IPS-18a (cell line): ENCODE measurements around the gene MYBBP1A.
"Not testable (repeated sequence)": the region's sequence is repeated elsewhere in the genome, so short reads cannot be mapped to it uniquely, and the experiment has no call there.

ENCODE experiments used
- H3K27ac ChIP-seq: one replicate; pipeline ENCODE4 v1.5.1; 2013; ENCODE audit warnings: low read length
- H3K27me3 ChIP-seq: one replicate; pipeline ENCODE4 v1.6.1; 2013; ENCODE audit warnings: mild to moderate bottlenecking, low read length; ENCODE audit not compliant: control insufficient read depth, insufficient read depth
- H3K36me3 ChIP-seq: one replicate; pipeline ENCODE4 v1.6.1; 2013; ENCODE audit warnings: low read depth, low read length; ENCODE audit not compliant: control insufficient read depth
- H3K4me1 ChIP-seq: one replicate; pipeline ENCODE4 v1.6.1; 2013; ENCODE audit warnings: low read depth, low read length; ENCODE audit not compliant: control insufficient read depth
- H3K4me3 ChIP-seq: one replicate; pipeline ENCODE4 v1.5.1; 2013; ENCODE audit warnings: low read length
- H3K9ac ChIP-seq: one replicate; pipeline ENCODE4 v1.6.1; 2013; ENCODE audit warnings: mild to moderate bottlenecking, low read length, moderate library complexity
- H3K9me3 ChIP-seq: one replicate; pipeline ENCODE4 v1.6.1; 2013; ENCODE audit warnings: low read depth, low read length; ENCODE audit not compliant: control insufficient read depth

The MYBBP1A gene

DNA sequence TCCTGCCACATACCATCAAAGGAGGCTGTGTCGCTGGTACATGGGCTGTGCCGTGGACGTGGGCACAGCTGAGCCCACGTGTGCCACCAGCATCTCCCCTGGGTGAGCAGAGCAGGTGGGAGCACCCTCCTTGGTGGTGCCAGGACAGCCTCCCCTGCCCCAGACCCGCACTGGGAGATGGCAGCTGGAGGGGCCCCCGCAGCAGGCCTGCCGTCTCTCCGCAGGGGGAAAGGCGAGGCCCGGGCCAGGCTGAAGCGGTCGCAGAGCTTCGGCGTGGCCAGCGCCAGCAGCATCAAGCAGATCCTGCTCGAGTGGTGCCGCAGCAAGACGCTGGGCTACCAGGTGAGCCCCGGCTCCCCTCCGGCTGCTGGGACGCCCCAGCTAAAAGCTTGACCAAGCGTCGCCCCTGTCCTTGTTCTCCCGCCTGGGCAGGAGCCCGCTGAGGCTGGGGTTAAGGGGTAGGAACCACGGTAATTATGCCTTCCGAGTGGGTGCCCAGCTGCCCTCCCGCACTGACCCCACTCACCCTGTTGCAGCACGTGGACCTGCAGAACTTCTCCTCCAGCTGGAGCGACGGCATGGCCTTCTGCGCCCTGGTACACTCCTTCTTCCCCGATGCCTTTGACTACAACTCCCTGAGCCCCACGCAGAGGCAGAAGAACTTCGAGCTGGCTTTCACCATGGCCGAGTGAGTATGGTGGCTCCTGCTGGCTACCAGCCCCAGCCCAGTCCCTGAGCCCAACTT is 41.6 kb upstream of the MYBBP1A start:
- Histone ChIP-seq H3K9me3 (no peaks in the 10 kb centered on the region), H3K27ac (no peak overlapping the region), H3K9ac (no peak overlapping the region), H3K27me3 (no peaks in the 10 kb centered on the region), H3K4me1 (peaks cover 11% of the 10 kb centered on the region), H3K36me3 (no peaks in the 10 kb centered on the region), H3K4me3 (no peak overlapping the region)

GRCh38 chr17:4595685-4596342 is 40.6 kb upstream of the MYBBP1A start:
- H3K36me3 ChIP-seq, H3K27ac ChIP-seq, H3K4me3 ChIP-seq, H3K27me3 ChIP-seq, H3K9ac ChIP-seq, H3K9me3 ChIP-seq: not testable (repeated sequence)
- peaks cover 11% of the 10 kb centered on the region for H3K4me1 ChIP-seq

- Histone ChIP-seq H3K4me1 (peaks cover 7% of the 10 kb centered on the region), H3K4me3 (no peak overlapping the region), H3K36me3 (no peaks in the 10 kb centered on the region), H3K27ac (no peak overlapping the region), H3K9ac (no peak overlapping the region), H3K9me3 (no peaks in the 10 kb centered on the region), H3K27me3 (no peaks in the 10 kb centered on the region)
Measured at GRCh38 chr17:4594931-4595684, 39.9 kb upstream of the MYBBP1A start.

DNA sequence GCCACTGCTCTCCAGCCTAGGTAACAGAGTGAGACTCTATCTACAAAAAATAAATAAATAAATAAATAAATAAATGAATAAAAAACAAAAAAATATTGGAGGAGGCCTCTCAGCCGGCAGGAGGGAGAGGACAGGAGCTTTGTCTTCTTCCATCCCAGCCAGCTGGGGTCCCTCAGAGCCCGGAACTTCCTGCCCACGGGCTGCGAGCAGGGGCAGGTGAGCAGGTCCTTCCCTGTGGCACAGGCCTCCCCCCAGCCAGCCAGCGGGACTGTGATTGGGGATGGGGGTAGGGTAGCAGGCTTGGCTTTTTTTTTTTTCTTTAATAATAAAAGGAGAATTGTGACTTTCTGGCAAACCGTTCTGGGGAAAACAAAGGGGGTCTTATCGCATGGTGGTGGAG is 39.2 kb upstream of the MYBBP1A start:
- Histone ChIP-seq H3K4me3 (no peak overlapping the region), H3K36me3 (no peaks in the 10 kb centered on the region), H3K27me3 (no peaks in the 10 kb centered on the region), H3K9me3 (no peaks in the 10 kb centered on the region), H3K4me1 (peaks cover 4% of the 10 kb centered on the region), H3K27ac (no peak overlapping the region), H3K9ac (no peak overlapping the region)

DNA sequence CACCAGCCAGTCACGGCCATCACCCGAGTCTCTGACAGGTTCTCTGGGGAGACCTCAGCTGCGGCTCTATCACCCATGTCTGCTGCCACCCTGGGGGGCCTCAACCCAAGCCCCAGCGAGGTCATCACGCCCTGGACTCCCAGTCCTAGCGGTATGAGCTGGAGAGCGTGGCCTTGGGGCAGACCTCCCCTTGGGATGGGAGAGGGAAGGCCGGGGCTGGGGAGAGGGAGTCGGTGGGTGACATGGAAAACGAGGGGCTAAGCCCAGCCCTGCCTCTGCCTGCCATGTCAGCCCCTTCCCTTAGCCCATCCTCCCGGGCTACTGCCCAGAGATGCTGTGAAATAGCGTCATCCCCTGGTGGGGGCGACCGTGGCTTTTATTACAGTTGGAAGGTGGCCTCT is 37.8 kb upstream of the MYBBP1A start:
- no peak overlapping the region for H3K4me3 ChIP-seq
- H3K9ac ChIP-seq, result no peak overlapping the region
- H3K27ac ChIP-seq, result no peak overlapping the region
- no peaks in the 10 kb centered on the region for H3K36me3 ChIP-seq
- H3K9me3 ChIP-seq, result no peaks in the 10 kb centered on the region
- H3K4me1 ChIP-seq, result no peaks in the 10 kb centered on the region
- no peaks in the 10 kb centered on the region for H3K27me3 ChIP-seq

DNA sequence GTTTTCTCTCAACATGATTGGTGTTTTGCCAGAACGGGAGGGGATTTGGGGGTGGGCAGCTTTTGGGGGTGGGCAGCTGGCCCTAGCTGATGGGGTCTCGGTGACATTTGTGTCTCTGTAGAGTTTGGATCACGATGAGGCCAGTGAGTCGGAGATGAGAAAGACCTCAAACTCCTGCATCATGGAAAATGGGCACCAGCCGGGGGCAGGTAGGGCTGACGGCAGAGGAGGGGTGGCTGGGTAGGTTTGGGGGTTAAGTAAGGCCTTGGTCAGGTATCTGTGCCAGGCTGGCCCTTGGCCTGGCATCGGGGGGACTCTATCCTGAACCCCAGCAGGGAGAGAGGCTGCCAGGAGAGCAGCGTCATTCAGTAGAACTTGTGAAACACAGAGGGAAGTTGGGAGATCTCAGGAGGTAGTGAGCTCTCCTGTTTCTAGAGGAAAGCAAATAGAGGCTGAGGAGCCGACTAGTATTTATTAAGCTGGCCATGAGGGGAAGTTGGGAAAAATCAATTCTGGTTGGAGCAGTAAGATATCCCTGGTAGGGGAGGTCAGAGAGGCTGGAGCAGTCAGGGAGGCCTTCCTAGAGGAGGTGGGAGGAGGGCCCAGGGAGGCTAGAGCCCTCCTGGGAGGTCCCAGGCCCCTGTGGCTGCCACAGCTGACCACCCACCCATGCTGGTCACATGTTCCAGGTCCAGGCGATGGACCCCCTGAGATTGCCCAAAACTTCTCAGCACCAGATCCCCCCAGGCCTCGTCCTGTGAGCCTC is 37.2 kb upstream of the MYBBP1A start:
- Histone ChIP-seq H3K36me3 (no peaks in the 10 kb centered on the region), H3K27me3 (no peaks in the 10 kb centered on the region), H3K9ac (no peak overlapping the region), H3K4me1 (no peaks in the 10 kb centered on the region), H3K9me3 (no peaks in the 10 kb centered on the region), H3K4me3 (no peak overlapping the region), H3K27ac (no peak overlapping the region)

DNA sequence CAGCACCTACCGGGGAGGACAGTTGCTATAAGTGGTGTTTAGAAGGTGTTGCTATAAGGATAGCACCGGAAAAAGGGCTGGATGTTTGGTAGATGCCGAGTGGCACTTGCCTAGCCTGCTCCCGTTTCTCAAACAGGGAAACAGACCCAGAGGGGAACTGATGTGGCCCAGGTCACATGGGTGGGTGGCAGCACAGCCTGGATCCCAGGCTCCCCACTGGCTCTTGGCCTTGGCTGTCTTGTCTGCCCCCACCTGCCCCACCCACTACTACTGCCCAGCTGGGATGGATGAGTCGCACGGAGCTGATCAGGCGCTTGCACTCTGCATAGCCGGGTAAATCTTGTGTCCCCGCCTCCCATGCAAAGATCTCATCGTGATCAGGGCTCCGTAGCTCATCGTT is 36.3 kb upstream of the MYBBP1A start:
- Histone ChIP-seq H3K27ac (no peak overlapping the region), H3K4me3 (no peak overlapping the region), H3K36me3 (no peaks in the 10 kb centered on the region), H3K9me3 (no peaks in the 10 kb centered on the region), H3K4me1 (no peaks in the 10 kb centered on the region), H3K9ac (no peak overlapping the region), H3K27me3 (peaks cover 3% of the 10 kb centered on the region)

DNA sequence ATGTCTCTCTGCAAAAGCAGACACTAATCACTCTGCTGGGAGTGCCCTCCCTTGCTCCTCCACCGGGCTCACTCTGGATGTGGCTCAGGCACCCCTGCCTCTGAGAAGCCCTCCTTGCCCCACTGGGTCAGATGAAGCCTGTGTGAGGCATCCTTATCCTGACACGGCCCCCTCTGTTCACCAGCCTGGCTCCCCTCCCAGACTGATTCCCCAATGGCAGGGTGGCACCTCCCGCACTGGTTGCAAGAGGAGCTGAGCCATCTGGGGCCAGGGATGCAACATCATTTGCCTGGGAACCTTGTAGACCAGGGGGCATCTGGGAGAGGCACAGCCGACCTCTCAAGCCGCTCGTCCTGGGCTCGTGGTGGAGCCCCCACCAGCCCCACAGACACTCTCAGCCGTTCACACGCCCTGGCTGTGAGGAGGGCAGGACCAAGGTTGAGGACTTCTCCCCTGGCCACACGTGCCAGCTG is 35.8 kb upstream of the MYBBP1A start:
- Histone ChIP-seq H3K9me3 (no peaks in the 10 kb centered on the region), H3K27ac (no peak overlapping the region)

GRCh38 chr17:4590042-4590441 is 34.9 kb upstream of the MYBBP1A start:
- not testable (repeated sequence) for H3K27ac ChIP-seq, H3K4me3 ChIP-seq, H3K36me3 ChIP-seq, H3K4me1 ChIP-seq, H3K9me3 ChIP-seq, H3K9ac ChIP-seq
- H3K27me3 ChIP-seq, result peaks cover 17% of the 10 kb centered on the region

More for the DNA sequence above, 35.8 kb upstream of the MYBBP1A start:
- Histone ChIP-seq H3K27me3 (peaks cover 8% of the 10 kb centered on the region), H3K4me1 (no peaks in the 10 kb centered on the region), H3K36me3 (no peaks in the 10 kb centered on the region), H3K4me3 (no peak overlapping the region), H3K9ac (no peak overlapping the region)

GRCh38 chr17:4588898-4589625 is 33.9 kb upstream of the MYBBP1A start:
- Histone ChIP-seq H3K4me1 (no peaks in the 10 kb centered on the region), H3K9me3 (no peaks in the 10 kb centered on the region), H3K4me3 (no peak overlapping the region), H3K27ac (no peak overlapping the region), H3K27me3 (peaks cover 27% of the 10 kb centered on the region), H3K9ac (no peak overlapping the region), H3K36me3 (no peaks in the 10 kb centered on the region)

- Histone ChIP-seq H3K27me3 (peaks cover 34% of the 10 kb centered on the region), H3K4me3 (no peak overlapping the region), H3K4me1 (no peaks in the 10 kb centered on the region), H3K9ac (no peak overlapping the region), H3K36me3 (no peaks in the 10 kb centered on the region), H3K27ac (no peak overlapping the region), H3K9me3 (no peaks in the 10 kb centered on the region)
Measured at GRCh38 chr17:4588391-4588790, 33.2 kb upstream of the MYBBP1A start.
